HG02938 (cell line): ENCODE data around the gene KCNJ14.

Source experiments
- ATAC-seq: cut with Tn5 transposase; IDR thresholded peaks from one replicate; pipeline ENCODE4 v1.9.1; 2021; ENCODE audit warnings: mild to moderate bottlenecking, moderate library complexity; ENCODE audit not compliant: unreplicated experiment

Gene KCNJ14

DNA sequence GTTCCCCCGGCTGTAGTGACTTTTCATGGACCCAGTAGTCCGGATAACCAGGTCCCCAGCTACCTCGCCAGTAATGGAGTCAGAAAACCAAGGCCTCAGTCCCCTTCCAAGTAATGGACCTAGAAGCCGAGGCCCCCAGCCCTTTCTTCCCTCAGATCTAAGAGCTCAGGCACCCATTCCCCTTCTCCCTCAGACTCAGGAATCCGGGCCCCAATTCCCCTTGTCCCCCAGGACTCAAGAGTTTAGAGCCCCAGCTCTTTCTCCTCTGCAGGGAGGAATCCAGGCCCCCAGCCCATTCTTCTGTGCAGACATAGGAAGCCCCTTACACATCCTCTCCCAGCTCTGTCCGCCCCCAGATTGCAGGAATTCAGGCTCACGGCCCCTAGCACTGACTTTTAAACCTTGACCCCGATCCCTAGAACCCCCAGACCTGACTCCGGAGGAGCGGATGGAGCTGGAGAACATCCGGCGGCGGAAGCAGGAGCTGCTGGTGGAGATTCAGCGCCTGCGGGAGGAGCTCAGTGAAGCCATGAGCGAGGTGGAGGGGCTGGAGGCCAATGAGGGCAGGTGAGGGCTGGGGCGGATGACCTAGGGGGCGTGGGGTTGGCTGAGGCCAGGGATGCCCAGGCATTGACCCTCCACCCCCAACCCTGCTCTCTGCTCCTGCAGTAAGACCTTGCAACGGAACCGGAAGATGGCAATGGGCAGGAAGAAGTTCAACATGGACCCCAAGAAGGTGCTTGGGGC, 14.7 kb downstream of the KCNJ14 start:
- ATAC-seq, result no peak

DNA sequence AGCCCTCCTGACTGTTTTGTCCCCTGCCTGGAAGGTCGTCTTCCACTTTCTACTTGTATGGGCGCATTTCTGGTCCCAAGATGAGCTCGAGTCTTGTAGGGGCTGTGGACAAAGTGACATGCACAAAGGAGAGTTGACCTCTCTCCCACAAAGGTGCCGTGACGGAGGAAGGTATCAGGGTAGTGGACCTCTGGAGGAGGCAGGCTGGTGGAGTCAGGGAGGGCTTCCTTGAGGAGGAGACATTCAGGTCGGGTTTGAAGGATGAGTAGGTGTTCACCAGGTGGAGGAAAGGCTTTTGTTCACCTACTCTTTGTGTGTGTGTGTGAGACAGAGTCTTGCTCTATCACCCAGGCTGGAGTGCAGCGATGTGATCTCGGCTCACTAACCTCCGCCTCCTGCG, 15.5 kb downstream of the KCNJ14 start:
- ATAC-seq, result no peak

DNA sequence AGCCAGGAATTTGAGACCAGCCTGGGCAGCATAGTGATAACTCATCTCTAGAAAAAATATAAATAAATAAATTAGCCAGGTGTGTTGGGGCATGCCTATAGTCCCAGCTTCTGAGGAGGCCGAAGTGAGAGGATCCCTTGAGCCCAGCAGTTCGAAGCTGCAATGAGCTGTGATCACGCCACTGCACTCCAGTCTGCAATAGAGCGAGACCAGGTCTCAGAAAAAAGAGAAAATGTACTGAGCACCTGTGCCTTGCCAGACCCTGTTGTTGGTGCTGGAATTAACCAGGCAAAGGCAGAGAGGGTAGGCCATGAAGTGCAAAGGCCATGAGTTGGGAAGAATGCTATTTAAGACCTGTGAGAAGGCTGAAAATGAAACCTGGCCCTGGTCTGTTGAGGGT, 16.5 kb downstream of the KCNJ14 start:
- no peak for ATAC-seq

DNA sequence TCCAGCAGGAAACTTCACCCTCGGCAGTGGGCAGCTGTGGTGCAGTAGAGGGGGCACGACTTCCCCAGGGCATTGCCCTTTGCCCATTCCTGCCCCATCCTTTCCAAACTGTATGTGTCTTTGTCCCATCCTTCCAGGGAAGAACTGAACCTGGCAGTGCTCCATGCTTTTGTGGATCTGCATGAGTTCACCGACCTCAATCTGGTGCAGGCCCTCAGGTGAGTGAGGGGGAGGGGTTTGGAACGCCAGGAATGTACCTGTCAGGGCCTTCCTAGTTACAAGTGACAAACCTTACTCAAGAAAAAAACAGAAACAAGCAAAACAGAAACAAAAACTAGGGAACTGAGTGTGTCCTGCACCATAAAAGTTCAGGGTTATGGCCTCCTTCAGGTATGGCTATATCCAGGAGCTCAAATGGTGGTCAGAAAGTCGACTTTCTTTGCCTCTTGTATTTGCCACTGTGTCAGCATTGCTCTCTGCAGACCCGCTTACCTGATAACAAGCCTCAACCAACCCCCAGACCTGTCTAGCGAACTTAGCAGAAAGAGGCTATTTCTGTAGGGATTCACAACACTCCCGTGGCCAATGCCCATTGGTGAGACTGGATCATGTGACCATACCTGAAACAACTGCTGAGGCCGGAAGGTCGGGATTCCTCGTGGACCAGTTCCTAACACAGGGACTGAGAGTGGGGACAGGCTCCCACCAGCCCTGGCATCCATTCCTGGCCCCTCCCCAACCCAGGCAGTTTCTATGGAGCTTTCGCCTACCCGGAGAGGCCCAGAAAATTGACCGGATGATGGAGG, 18.0 kb downstream of the KCNJ14 start:
- no peak for ATAC-seq

DNA sequence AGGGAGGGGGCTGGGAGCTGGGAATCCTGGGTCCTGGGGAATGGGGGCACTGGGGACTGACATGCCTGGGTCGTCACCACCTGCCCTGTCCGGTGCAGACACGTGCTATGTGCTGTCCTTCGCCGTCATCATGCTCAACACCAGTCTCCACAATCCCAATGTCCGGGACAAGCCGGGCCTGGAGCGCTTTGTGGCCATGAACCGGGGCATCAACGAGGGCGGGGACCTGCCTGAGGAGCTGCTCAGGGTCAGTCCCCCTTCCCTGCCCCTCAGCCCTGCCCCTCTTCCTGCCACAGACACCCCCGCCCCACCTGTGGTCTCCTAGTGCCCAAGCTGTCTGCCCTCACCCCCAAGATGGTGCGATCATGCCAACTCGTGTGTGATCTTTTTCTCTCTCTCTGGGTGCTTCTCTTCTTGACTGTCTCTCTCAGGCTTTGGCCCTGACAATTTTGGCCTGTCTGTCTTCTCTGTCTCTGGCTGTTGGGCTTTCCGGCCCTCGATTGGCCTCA, 18.8 kb downstream of the KCNJ14 start:
- ATAC-seq, result no peak

DNA sequence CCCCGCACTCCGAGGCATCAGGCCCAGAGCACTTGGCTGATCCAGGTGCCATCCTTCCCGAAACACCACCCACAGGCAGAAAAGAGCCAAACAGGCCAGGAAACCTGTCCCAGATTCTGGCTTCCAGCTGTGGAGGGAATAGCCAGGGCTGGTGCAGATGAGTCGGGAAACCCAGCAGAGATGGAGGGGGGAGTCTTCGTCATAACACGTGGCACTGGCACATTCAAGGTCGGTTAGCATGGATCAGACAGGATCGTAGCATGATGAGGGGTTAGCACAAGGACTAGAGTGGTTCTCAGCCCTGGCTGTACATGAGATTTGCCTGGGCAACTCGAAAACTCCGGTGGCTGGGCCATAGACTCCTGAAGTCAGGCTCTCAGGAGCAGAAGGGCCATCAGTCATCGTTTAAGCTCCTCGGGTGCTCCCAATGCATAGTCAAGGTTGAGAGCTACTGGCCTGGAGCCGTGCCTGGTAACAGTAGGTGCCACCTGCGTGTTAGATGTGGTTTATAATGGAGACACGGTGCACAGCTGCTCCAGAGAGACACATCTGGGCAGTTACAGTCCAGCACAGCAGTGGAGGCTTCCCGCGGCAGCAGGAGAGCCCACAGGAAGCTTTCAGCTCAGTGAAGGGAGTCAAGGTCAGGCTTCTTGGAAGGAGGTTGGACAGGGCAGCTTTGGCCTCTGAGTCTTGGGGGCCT, 20.1 kb downstream of the KCNJ14 start:
- no peak for ATAC-seq

DNA sequence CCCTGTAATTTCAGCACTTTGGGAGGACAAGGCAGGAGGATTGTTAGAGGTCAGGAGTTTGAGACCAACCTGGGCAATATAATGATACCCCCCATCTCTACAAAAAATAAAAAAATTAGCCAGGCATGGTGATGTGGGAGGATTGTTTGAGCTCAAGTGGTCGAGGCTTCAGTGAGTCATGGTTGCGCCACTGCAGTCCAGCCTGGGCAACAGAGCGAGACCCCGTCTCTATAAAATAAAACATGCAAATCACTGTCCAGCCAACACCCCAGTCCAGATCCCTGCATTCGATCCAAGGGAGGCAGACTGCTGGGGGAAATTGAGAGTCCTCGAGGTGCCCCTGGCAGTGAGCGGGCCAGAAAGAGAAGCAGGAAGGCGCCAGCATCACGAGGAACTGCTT, 20.8 kb downstream of the KCNJ14 start:
- ATAC-seq, result no peak

DNA sequence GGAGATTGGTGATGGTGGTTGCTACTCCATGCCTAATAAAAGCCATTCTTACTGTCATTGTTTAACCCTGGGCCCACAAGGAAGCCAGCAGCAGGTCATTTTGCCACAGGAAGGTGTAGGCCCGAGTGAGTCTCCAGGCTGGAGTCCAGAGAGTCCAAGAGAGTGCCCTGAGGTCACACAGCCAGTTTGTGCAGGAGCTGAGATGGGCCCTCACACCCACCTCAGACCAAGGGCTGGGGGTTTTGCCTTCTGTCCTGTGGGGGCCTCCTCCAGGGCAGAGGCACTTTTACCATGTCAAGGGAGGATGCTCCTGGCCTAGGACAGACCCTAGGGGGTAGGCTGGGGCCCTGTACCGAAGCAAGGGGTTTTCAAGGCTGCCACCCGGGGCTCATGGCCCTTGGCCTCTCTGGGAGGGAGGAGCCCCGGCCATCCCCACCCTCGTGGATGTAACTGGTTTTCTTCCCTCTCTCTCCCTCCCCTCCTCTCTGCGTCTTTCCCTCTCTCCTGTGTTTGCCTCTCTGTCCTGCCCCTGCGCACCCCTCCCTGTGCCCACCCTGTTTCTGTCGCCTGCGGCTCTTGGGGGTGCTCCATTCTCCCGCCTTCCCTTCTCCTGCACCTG, 21.8 kb downstream of the KCNJ14 start:
- no peak for ATAC-seq

DNA sequence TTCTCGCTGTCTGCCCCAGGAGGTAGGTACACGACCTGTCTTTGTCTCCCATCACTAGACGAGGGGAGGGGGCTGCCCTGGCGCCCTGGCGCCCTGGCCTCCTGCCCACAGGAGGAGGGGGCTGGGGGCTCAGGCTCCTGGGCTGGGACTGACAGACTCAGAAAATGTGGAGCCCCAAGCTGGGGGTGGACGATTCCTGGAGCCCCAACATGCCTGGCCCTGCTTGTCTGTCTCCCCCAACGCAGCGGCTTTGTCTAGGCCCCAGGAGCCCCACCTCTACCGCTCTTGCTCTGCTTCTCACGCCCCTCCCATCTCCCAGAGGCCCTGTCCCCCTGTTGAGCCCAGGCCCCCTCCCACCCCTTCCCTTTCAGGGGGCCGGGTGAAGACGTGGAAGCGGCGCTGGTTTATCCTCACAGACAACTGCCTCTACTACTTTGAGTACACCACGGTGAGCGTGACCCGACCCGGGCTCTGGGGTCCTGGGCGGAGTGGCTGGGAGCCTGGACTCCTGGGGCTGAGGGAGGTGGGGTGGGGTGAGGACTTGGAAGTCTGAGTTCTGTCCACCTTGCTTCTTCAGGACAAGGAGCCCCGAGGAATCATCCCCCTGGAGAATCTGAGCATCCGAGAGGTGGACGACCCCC, 22.4 kb downstream of the KCNJ14 start:
- ATAC-seq, result no peak

DNA sequence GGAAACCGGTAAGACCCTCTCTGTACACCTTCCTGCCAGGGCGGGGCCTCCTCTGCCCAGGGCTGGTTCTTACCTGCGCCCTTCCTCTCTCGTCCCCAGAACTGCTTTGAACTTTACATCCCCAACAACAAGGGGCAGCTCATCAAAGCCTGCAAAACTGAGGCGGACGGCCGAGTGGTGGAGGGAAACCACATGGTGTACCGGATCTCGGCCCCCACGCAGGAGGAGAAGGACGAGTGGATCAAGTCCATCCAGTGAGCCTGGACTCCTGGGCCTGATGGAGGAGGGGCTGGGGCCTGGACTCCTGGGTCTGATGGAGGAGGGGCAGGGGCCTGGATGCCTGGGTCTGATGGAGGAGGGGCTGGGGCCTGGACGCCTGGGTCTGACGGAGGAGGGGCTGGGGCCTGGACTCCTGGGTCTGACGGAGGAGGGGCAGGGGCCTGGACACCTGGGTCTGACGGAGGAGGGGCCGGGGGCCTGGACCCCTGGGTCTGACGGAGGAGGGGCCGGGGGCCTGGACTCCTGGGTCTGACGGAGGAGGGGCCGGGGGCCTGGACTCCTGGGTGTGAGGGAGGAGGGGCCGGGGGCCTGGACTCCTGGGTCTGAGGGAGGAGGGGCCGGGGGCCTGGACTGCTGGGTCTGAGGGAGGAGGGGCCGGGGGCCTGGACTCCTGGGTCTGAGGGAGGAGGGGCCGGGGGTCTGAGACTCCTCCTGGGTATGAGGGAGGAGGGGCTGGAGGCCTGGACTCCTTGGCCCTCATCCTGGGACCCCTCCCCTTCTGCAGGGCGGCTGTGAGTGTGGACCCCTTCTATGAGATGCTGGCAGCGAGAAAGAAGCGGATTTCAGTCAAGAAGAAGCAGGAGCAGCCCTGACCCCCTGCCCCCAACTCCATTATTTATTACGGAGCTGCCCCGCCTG, 23.2 kb downstream of the KCNJ14 start:
- ATAC-seq, result no peak

DNA sequence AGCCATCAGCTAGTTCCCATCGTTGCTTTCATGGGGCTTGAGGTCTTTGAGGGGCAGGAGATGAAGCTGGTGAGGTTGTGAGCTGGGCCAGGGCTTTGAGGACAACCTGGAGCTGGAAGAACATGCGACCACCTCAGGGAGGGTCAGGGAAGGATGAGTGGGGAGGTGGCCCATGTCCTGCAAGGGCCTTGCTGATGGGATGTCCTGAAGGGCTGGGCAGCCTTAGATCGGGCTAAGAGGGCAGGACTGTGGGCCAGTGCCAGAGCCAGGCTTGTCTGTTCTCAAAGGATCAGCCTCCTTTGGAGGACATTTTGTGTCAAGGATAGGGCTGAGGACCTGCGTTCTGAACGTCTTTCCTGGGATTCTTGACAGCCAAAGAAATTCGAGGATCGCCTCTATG, 24.3 kb downstream of the KCNJ14 start:
- no peak for ATAC-seq

DNA sequence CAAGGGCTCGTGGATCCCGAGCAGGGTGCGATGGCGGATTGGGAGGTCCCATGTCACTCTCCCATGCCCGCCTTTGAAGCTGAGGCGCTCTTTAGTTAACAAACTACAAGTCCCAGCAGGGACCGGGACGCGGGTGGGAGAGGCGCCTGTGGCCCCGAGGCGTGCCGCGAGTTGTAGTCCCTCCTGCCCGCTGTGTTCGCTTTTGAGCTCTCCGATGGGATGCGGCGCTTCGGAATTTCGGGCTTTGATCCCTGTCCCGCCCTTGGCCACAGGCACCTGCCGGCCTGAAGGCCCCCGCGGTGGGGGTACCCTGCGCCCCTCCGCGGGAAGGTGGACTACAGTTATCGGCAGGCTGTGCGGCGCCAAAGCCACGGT, 24.8 kb downstream of the KCNJ14 start:
- ATAC-seq, result no peak

DNA sequence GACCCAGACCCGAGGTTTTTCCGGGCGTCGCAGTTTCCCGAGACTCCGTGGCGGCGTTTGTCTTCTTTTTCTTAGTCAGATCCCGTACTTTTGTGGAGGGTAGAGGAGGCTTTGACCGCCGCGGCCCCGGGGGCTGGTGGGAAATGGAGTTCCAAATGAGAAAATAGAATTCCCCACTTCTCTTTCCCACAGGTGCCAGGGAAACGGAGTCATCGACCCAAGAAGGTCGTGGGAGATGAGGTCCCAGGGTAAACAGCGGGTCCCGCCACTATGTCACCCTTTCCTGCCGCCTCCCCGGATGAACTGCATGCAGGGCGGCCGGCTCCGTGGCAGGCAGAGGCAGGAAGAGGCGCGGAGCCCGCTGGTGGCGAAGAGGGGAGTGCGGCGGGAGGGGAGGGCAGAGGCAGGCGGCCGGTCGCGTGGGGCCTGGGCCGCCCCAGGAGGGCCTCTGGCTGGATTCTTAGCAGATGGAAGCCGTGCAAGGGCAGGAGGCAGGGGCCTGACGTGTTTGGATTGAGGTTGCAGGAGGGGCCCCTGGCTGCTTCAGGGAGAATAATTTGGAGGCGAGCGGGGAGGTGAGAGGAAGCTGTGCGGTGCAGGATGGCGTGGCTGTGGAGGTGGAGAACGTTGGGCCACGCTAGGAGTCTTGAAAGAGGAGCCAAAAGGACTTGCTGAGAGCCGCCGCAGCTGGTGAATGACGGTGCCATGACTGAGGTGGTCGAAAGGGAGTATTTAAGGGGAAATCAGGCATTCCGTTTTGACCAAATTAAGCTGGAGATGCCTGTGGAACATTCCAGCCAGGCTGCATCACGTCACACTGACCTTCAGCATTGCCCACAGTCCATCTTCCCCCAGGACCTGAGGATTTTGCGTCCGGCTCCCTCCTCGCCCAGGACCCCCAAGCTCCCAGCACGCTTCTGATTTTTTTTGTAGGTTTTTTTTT, 25.5 kb downstream of the KCNJ14 start:
- ATAC-seq, result no peak

DNA sequence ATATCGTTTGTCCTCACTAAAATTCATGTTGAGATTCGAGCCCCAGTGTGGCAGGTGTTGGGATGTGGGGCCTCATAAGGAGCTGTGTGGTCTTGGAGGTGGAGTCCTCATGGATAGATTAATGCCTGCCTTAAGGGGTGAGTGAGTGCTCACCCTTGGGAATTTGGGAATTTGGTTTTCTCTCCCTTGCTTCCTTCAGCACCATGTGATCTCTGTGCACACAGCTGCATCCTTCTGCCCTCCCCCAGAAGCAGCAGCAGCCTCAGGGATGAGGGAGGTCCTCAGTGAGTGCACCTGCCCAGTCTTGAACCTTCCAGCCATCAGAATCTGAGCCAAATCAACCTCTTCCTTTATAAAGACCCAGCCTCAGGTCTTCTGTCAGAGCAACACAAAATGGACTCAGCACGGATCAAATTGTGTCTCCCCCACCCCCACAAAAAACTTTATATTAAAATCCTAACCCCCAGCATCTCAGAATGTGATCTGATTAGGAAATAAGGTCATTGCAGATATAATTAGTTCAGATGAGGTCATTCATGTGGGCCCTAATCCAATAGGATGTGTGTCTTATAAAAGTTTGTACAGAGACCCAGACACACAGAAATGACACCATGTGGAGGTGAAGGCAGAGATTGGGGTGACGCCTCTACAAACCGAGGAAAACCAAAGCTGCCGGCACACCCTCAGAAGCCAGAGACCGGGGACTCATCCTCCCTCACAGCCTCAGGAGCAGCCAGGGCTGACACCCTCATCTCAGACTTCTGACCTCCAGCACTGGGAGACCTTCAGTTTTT, 26.7 kb downstream of the KCNJ14 start:
- ATAC-seq, result no peak

DNA sequence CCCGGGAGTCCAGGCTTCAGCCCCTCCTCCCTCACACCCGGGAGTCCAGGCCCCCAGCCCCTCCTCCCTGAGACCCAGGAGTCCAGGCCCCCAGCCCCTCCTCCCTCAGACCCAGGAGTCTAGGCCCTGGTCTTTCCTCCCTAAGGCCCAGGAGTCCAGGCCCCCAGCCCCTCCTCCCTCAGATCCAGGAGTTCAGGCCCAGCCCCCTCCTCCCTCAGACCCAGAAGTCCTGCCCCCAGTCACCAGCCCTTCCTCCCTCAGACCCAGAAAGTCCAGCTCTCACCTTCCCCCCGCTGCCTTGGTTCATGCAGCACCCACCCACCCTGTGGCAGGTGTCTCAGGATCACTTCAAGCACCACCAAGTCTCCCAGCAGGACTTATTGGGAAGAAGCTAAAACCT, 27.9 kb downstream of the KCNJ14 start:
- no peak for ATAC-seq

DNA sequence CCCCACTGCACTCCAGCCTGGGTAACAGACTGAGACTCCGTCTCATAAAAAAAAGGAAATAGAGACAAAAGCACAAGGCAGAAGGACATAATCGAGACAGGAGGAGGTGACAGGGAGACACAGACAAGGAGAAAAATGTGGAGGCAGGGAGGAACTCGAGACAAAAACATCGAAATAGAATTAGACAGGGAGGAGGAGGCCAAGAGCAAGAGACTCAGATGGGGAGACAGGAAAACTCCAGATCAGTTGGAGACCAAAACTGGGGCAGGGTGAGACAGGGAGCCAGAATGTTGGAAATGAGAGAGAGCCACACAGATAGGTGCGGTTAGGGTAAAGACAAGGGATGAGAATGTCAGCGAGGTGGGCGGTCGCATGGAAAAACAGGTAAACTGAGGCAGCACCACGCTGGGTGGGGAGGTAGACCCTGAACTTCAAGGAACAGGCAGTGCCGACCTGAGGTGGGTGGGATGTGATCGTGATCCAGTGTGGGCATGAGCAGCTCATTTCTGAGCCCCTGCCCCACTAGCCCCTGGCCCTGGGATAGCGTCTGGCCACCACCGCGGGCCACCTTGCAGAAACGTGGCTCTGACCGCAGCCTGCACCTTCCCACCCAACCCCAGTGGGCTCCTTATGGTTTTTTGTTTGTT, 29.0 kb downstream of the KCNJ14 start:
- no peak for ATAC-seq

DNA sequence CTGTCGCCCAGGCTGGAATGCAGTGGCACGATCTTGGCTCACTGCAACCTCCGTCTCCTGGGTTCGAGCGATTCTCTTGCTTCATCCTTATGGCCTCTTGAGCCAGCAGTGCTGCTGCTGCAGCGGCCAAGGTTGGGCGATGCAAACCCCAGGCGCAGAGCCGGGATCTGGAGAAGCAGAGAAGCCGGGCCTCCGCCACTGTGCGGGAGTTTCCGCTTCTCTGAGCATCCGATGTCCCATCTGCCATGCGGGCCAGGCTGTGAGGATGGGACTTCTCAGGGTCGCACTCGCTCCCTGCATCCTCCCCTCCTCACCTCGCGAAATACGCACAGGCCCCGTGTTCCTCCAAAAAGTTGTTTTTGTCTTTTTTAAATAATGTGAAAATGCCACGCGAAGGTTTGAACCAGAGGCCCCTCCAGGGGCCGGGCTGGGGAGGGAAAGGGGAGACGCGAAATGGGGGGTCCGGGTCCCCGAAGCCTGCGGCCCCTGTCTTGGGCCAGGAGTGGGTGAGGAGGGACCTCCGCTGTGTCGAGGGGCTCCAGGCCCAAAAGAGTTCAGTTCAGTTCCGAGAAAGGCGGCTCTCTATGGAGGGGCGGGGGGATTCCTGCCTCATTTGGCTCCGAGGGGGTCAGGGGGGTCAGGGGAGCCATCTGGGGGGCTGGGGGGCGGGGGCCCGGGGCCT, 29.7 kb downstream of the KCNJ14 start:
- no peak for ATAC-seq
